Psoas muscle (tissue), 8 donors: Measurements from ENCODE around the gene ISLR. TPM values are rescaled to one million over a fixed set of nuclear protein-coding genes. Genes with fewer than 3 reads are reported as not detected.

ENCODE experiments used
- ATAC-seq, 4 donors: fragments of 200-7000 bp; cut with Tn5 transposase; one replicate each; pipeline ENCODE4 v1.9.1; 2020; ENCODE audit warnings: moderate library complexity in 3 of 4, mild to moderate bottlenecking in 2 of 4
- DNase-seq, 2 donors: peaks; one replicate each; pipeline ENCODE4 v3.0.0-alpha.2; 2020
- H3K27ac ChIP-seq: fragments of 200-600 bp; one replicate; pipeline ENCODE4 v1.8.0; 2022
- H3K27me3 ChIP-seq, 3 donors: fragments of 200-600 bp in 1 of 3; one replicate each; pipeline versions ENCODE4 v1.6.1 to v1.8.0; 2013 to 2022; ENCODE audit warnings: low read length in 2 of 3, mild to moderate bottlenecking in 2 of 3, moderate library complexity in 1 of 3; ENCODE audit not compliant: insufficient read depth in 3 of 3
- H3K36me3 ChIP-seq, 2 donors: fragments of 200-600 bp in 1 of 2; one replicate each; pipeline versions ENCODE4 v1.6.1 to v1.8.0; 2013 to 2022; ENCODE audit warnings: low read depth in 1 of 2, mild to moderate bottlenecking in 1 of 2, moderate library complexity in 1 of 2; ENCODE audit not compliant: insufficient read depth in 1 of 2
- H3K4me1 ChIP-seq: fragments of 200-600 bp; one replicate; pipeline ENCODE4 v1.8.0; 2022
- H3K4me3 ChIP-seq: fragments of 200-600 bp; one replicate; pipeline ENCODE4 v1.8.0; 2022; ENCODE audit warnings: mild to moderate bottlenecking
- H3K9me3 ChIP-seq: fragments of 200-600 bp; one replicate; pipeline ENCODE4 v1.8.0; 2022
- CTCF ChIP-seq: fragments of 200-600 bp; IDR thresholded peaks from one replicate; pipeline ENCODE4 v1.8.0; 2022; ENCODE audit warnings: antibody characterized with exemption
- WGBS, 3 donors: extraction: QIAGEN DNeasy Blood & Tissue Kit; methylation state at CpG; one replicate each; pipeline versions ENCODE4 v1.1.6 to v1.1.7; 2013; 5-methylcytosine and 5-hydroxymethylcytosine counted together
- intact Hi-C, 2 donors: fragments of 100-400 bp; cut with DNase I; formaldehyde crosslinking; loops; one replicate each; pipeline versions ENCODE4 v1.11.0 to v1.14.2; 2022
- polyA plus RNA-seq, 3 donors: library from polyadenylated mRNA; stranded (reverse); fragments of 200-250 nt; gene quantifications; one replicate each; pipeline ENCODE4 v1.2.3, GENCODE V29; 2013
- total RNA-seq, 4 donors: library from RNA; stranded (reverse); fragmentation: NEBNext Ultra II Directional in 2 of 4; extraction: Animal tissue kit (Norgen Biotek cat#: 25700) in 2 of 4; gene quantifications; one replicate each; pipeline versions ENCODE4 v1.2.1 to v1.2.4, GENCODE V29; 2021 to 2023
- donor health status: healthy with polysubstance abuse.
- donor health status: DM: no; HTN: no; CAD: no; lungs with moderate emphysema.
- donor health status: Bipolar disorder and iron deficiency.
- donor health status: healthy.
- donor health status: DM: yes; HTN: yes; CAD: no.
- donor health status: DM: no; HTN: no; CAD: no.
- donor health status: DM: no; HTN: no; CAD: no.
- donor health status: DM: yes; HTN: yes; CAD: no.

Gene ISLR
- total and polyA plus RNA-seq, 7 donors, result 2.6 to 18.0 (median 4.1) TPM

- H3K4me3 ChIP-seq, result no peak overlapping the region
- DNase-seq, result peak; percentile 43 to 79
- TF ChIP-seq CTCF, result no peak
- peaks cover 2% of the 10 kb centered on the region for H3K4me1 ChIP-seq
- peaks cover 0 to 11% (median 1%) of the 10 kb centered on the region in 3 donors for H3K27me3 ChIP-seq
- peak in 2 of 4 donors; percentile 24 to 56 for ATAC-seq
- no peak overlapping the region for H3K27ac ChIP-seq
- no peaks in the 10 kb centered on the region for H3K36me3 ChIP-seq
- intact Hi-C loops, result no loop called here
- H3K9me3 ChIP-seq, result no peaks in the 10 kb centered on the region
- WGBS, 3 donors, result 64 to 71% (median 67%) methylated on average over 8 of the region's 8 CpGs
These were observed 27.4 kb downstream of the ISLR start for GRCh38 chr15:74200871-74201419.

- Histone ChIP-seq H3K9me3 (no peaks in the 10 kb centered on the region), H3K27me3 (peaks cover 0 to 11% (median 1%) of the 10 kb centered on the region in 3 donors), H3K4me3 (no peak overlapping the region), H3K36me3 (no peaks in the 10 kb centered on the region), H3K4me1 (peaks cover 2% of the 10 kb centered on the region), H3K27ac (no peak overlapping the region)
- DNase-seq (no peak), ATAC-seq (no peak)
- 47 to 54% (median 50%) methylated on average over 7 of the region's 7 CpGs for WGBS, 3 donors
- no peak for TF ChIP-seq CTCF
- intact Hi-C loops, result no loop called here
These were observed 28.4 kb downstream of the ISLR start for GRCh38 chr15:74201710-74202420.

- Histone ChIP-seq H3K4me1 (peaks cover 2% of the 10 kb centered on the region), H3K9me3 (no peaks in the 10 kb centered on the region), H3K36me3 (no peaks in the 10 kb centered on the region), H3K27me3 (peaks cover 0 to 11% (median 1%) of the 10 kb centered on the region in 3 donors), H3K4me3 (no peak within 1 kb of the TSS), H3K27ac (no peak within 1 kb of the TSS)
- no peak for TF ChIP-seq CTCF
- 73 to 74% (median 73%) methylated on average over 26 of the region's 26 CpGs for WGBS, 3 donors
- ATAC-seq (no peak), DNase-seq (no peak)
- intact Hi-C loops, result no loop called here
These were observed 29.2 kb downstream of the ISLR start, which contains the start of gene STRA6 for GRCh38 chr15:74202452-74203401. STRA6 (minus strand) TSS chr15:74202787; CDS start chr15:74202267, 520 bp downstream.

- peaks cover 2% of the 10 kb centered on the region for H3K4me1 ChIP-seq
- H3K27ac ChIP-seq, result no peak overlapping the region
- WGBS, 3 donors, result 47 to 57% (median 54%) methylated on average over 10 of the region's 10 CpGs
- TF ChIP-seq CTCF, result no peak
- H3K36me3 ChIP-seq, result no peaks in the 10 kb centered on the region
- no peak overlapping the region for H3K4me3 ChIP-seq
- peaks cover 0 to 11% (median 1%) of the 10 kb centered on the region in 3 donors for H3K27me3 ChIP-seq
- intact Hi-C loops, result no loop called here
- ATAC-seq (no peak), DNase-seq (no peak)
- H3K9me3 ChIP-seq, result no peaks in the 10 kb centered on the region
These were observed 30.5 kb downstream of the ISLR start for GRCh38 chr15:74203914-74204431.
